PC-9 (cell line): ENCODE results near the gene CISD3. TPM values are rescaled to one million over a fixed set of nuclear protein-coding genes. Genes with fewer than 3 reads are reported as not detected.

ENCODE experiments used
- BruUV-seq: library from RNA; stranded (reverse); fragments of 400-500 nt; replicated peaks from 2 replicates; lab custom pipeline; 2021; lab: Mats Ljungman, UMichigan
- CTCF ChIA-PET: fragments of 300-600 bp; sonication (Branson Sonifier 250); formaldehyde crosslinking; loops from one replicate; lab custom pipeline; 2022; ENCODE audit warnings: antibody characterized with exemption; lab: Charles Lee
- POLR2A ChIA-PET: fragments of 300-600 bp; sonication (Branson Sonifier 250); formaldehyde crosslinking; loops from one replicate; lab custom pipeline; 2022; ENCODE audit warnings: antibody characterized with exemption; ENCODE audit not compliant: unreplicated experiment; lab: Charles Lee
- DNase-seq, 2 experiments: peaks; one replicate each; pipeline versions ENCODE4 v3.0.0 to v3.0.0-alpha.2; 2015 to 2022; ENCODE audit warnings: mixed read lengths in 1 of 2
- H2AFZ ChIP-seq: fragments of 200-600 bp; sonication (generic); 2 replicates; pipeline ENCODE4 v1.8.1; 2017; ENCODE audit warnings: antibody characterized with exemption
- H3F3A ChIP-seq: fragments of 200-600 bp; sonication (generic); 2 replicates; pipeline ENCODE4 v1.8.1; 2017; ENCODE audit warnings: antibody characterized with exemption, mild to moderate bottlenecking, low read depth; ENCODE audit not compliant: insufficient read depth
- H3K27ac ChIP-seq: fragments of 200-600 bp; sonication (generic); 2 replicates; pipeline ENCODE4 v1.6.1; 2016; ENCODE audit warnings: mixed run types
- H3K27me3 ChIP-seq: fragments of 200-600 bp; sonication (generic); 2 replicates; pipeline ENCODE4 v1.6.1; 2016; ENCODE audit warnings: low read depth, mixed run types; ENCODE audit not compliant: insufficient read depth
- H3K36me3 ChIP-seq: fragments of 200-600 bp; sonication (generic); 2 replicates; pipeline ENCODE4 v1.6.1; 2016; ENCODE audit warnings: low read depth, mixed run types
- H3K4me1 ChIP-seq: fragments of 200-600 bp; sonication (generic); replicated peaks from 2 replicates; pipeline ENCODE4 v1.6.1; 2016; ENCODE audit warnings: mixed run types; ENCODE audit not compliant: insufficient read depth
- H3K4me2 ChIP-seq: fragments of 200-600 bp; sonication (generic); 2 replicates; pipeline ENCODE4 v1.6.1; 2017; ENCODE audit warnings: mixed run types
- H3K4me3 ChIP-seq: fragments of 200-600 bp; sonication (generic); 2 replicates; pipeline ENCODE4 v1.6.1; 2016; ENCODE audit warnings: mixed run types
- H3K79me2 ChIP-seq: fragments of 200-600 bp; sonication (generic); 2 replicates; pipeline ENCODE4 v1.6.1; 2017; ENCODE audit warnings: low read depth, mixed run types
- H3K9me2 ChIP-seq: fragments of 200-600 bp; sonication (generic); 2 replicates; pipeline ENCODE4 v1.8.1; 2017; ENCODE audit warnings: mild to moderate bottlenecking; ENCODE audit not compliant: insufficient read depth
- H3K9me3 ChIP-seq: fragments of 200-600 bp; sonication (generic); 2 replicates; pipeline ENCODE4 v1.8.1; 2016; ENCODE audit warnings: low read depth; ENCODE audit not compliant: insufficient read depth
- H4K20me1 ChIP-seq: fragments of 200-600 bp; sonication (generic); 2 replicates; pipeline ENCODE4 v1.8.1; 2017; ENCODE audit not compliant: insufficient read depth
- CTCF ChIP-seq: fragments of 200-600 bp; sonication (generic); conservative IDR thresholded peaks from 2 replicates; pipeline ENCODE4 v1.6.1; 2017; ENCODE audit warnings: mixed run types, antibody characterized with exemption, mild to moderate bottlenecking, moderate library complexity
- EZH2 ChIP-seq: fragments of 200-600 bp; sonication (generic); IDR thresholded peaks from 2 replicates; pipeline ENCODE4 v1.8.0; 2017; ENCODE audit warnings: antibody characterized with exemption, low read depth
- intact Hi-C: fragments of 100-400 bp; cut with micrococcal nuclease; formaldehyde crosslinking; loops from one replicate; pipeline ENCODE4 v1.10.0; 2022; ENCODE audit not compliant: unreplicated experiment
- total RNA-seq: library from RNA; stranded (reverse); gene quantifications from 2 replicates; pipeline ENCODE4 v1.2.3, GENCODE V29; 2021

The CISD3 gene
- total RNA-seq, 1 experiment from 2014 or later = 36.6 TPM

- TSS peak; percentile 64 for BruUV-seq
- Histone ChIP-seq H3K27me3 (no peaks in the 10 kb centered on the region), H3K79me2 (peaks cover 78% of the 10 kb centered on the region), H2AFZ (peak overlapping the region; percentile 80), H3K9me2 (no peaks in the 10 kb centered on the region), H4K20me1 (peaks cover 18% of the 10 kb centered on the region), H3K4me3 (peak overlapping the region; percentile 92), H3K4me1 (peaks cover 25% of the 10 kb centered on the region), H3K36me3 (no peaks in the 10 kb centered on the region), H3K27ac (peak overlapping the region; percentile 63), H3K9me3 (no peaks in the 10 kb centered on the region), H3K4me2 (peak overlapping the region; percentile 97), H3F3A (peaks cover 23% of the 10 kb centered on the region)
- CTCF ChIA-PET = interaction anchor here (0.6 kb wide), 1 partner anchor 1033 kb away, joined by 8 read pairs; no protein-coding TSS in a partner anchor
- no peak for TF ChIP-seq EZH2
- no peak for TF ChIP-seq CTCF
- intact Hi-C loops = loop anchor here (2.0 to 5.0 kb wide), 5 partner anchors 45 to 403 kb away; partner anchors contain the start of genes FBXO47, MLLT6 and PIP4K2B
- POLR2A ChIA-PET = interaction anchor here (0.5 to 0.6 kb wide), 4 partner anchors 353 to 816 kb away, joined by 3 to 15 read pairs (median 6); no protein-coding TSS in a partner anchor
- peak; percentile 83 to 88 for DNase-seq
Measured at GRCh38 chr17:38749223-38750043, 19.3 kb downstream of the CISD3 start.

- no peaks in the 10 kb centered on the region for H3K27me3 ChIP-seq
- H3K4me1 ChIP-seq = peaks cover 21% of the 10 kb centered on the region
- H3F3A ChIP-seq = peaks cover 17% of the 10 kb centered on the region
- H3K4me3 ChIP-seq = peak overlapping the region; percentile 92
- H2AFZ ChIP-seq = peak overlapping the region; percentile 80
- no peak for TF ChIP-seq CTCF
- TF ChIP-seq EZH2 = no peak
- POLR2A ChIA-PET = interaction anchor here (0.5 to 0.6 kb wide), 2 partner anchors 352 to 403 kb away, joined by 3 to 8 read pairs; no protein-coding TSS in a partner anchor
- CTCF ChIA-PET = no interaction called here
- no peaks in the 10 kb centered on the region for H3K36me3 ChIP-seq
- BruUV-seq = no TSS peak
- H3K9me3 ChIP-seq = no peaks in the 10 kb centered on the region
- H4K20me1 ChIP-seq = peaks cover 17% of the 10 kb centered on the region
- intact Hi-C loops = loop anchor here (2.0 to 5.0 kb wide), 3 partner anchors 47 to 403 kb away; partner anchors contain the start of genes FBXO47 and PIP4K2B
- peak overlapping the region; percentile 97 for H3K4me2 ChIP-seq
- H3K79me2 ChIP-seq = peaks cover 78% of the 10 kb centered on the region
- H3K9me2 ChIP-seq = no peaks in the 10 kb centered on the region
- H3K27ac ChIP-seq = peak overlapping the region; percentile 53
- no peak for DNase-seq
Measured at GRCh38 chr17:38750044-38750311, 19.8 kb downstream of the CISD3 start.

- peak overlapping the region; percentile 97 for H3K4me2 ChIP-seq
- intact Hi-C loops = loop anchor here (2.0 to 5.0 kb wide), 3 partner anchors 47 to 402 kb away; partner anchors contain the start of genes FBXO47 and PIP4K2B
- H3K4me3 ChIP-seq = peak overlapping the region; percentile 92
- no peaks in the 10 kb centered on the region for H3K9me3 ChIP-seq
- H3K79me2 ChIP-seq = peaks cover 76% of the 10 kb centered on the region
- peaks cover 12% of the 10 kb centered on the region for H4K20me1 ChIP-seq
- H3K27me3 ChIP-seq = no peaks in the 10 kb centered on the region
- BruUV-seq = no TSS peak
- no peaks in the 10 kb centered on the region for H3K9me2 ChIP-seq
- peaks cover 12% of the 10 kb centered on the region for H3F3A ChIP-seq
- POLR2A ChIA-PET = interaction anchor here (0.6 kb wide), 2 partner anchors 35 to 127 kb away, joined by 3 to 4 read pairs; no protein-coding TSS in a partner anchor
- TF ChIP-seq EZH2 = no peak
- TF ChIP-seq CTCF = no peak
- H3K4me1 ChIP-seq = peaks cover 21% of the 10 kb centered on the region
- H3K27ac ChIP-seq = peak overlapping the region; percentile 53
- H3K36me3 ChIP-seq = no peaks in the 10 kb centered on the region
- H2AFZ ChIP-seq = peak overlapping the region; percentile 80
- peak in 1 of 2 experiments; percentile 53 for DNase-seq
- CTCF ChIA-PET = no interaction called here
Measured at GRCh38 chr17:38750312-38751121, 20.4 kb downstream of the CISD3 start.
